Measurements from ENCODE around the gene DRAP1.

DNA sequence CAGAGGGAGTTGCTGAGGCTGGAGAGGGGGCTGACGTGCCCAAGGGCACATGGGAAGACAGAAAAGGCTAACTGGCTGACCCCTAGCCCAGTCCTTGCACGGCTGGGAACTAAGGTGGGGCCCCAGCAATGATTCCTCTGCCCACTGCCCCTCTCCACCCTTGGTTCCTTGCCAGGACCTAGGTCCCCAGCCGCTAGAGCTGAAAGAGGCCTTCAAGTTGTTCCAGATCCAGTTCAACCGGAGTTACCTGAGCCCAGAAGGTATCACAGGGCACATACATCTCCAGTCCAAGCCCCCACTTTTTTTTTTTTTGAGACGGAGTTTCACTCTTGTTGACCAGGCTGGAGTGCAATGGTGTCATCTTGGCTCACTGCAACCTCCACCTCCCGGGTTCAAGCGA, 39.2 kb upstream of the DRAP1 start:
- TF ChIP-seq, protein P1, sequence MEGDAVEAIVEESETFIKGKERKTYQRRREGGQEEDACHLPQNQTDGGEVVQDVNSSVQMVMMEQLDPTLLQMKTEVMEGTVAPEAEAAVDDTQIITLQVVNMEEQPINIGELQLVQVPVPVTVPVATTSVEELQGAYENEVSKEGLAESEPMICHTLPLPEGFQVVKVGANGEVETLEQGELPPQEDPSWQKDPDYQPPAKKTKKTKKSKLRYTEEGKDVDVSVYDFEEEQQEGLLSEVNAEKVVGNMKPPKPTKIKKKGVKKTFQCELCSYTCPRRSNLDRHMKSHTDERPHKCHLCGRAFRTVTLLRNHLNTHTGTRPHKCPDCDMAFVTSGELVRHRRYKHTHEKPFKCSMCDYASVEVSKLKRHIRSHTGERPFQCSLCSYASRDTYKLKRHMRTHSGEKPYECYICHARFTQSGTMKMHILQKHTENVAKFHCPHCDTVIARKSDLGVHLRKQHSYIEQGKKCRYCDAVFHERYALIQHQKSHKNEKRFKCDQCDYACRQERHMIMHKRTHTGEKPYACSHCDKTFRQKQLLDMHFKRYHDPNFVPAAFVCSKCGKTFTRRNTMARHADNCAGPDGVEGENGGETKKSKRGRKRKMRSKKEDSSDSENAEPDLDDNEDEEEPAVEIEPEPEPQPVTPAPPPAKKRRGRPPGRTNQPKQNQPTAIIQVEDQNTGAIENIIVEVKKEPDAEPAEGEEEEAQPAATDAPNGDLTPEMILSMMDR (conservative IDR thresholded peaks at IDR 0.05): no peak
- TF ChIP-seq ZFX (IDR thresholded peaks at IDR 0.05): no peak

All from C4-2B (cell line).